Measurements from ENCODE around the gene GRB10. TPM values are rescaled to one million over a fixed set of nuclear protein-coding genes. Genes with fewer than 3 reads are reported as not detected.

The GRB10 gene
- polyA plus RNA-seq, 3 donors, result 1.3 to 3.1 (median 1.5) TPM

DNA sequence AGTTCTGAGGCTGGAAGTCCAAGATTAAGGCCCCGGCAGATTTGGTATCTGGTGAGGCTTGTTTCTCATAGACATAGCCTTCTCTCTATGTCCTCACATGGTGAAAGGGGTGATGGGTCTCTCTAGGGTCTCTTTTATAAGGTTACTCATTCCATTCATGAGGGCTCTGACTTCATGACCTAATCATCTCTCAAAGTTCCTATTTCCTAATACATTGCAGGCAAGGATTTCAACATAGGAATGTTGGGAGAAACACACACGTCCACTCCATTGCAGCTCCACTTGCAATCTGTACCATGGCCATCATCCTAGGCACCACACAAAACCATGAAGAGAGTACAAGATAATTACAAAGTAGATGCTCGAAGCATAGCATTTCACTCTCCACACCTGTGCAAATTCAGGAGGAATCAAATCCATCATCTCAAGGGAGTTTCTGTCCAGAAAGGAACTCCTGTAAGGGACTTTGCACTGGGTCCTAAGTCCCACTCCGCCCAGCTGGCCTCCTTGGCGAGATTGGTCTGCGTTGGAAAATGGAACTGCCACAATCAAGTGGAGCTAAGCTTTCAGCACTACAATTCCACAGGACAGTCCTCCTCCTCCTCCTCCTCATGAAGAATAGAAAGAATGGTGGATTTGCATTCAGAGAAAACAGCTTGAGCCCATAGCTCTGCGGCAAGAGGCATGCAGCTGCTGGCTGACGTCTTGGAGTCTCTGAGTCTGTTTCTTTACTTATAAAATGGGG, 226.3 kb downstream of the GRB10 start:
- Mint-ChIP-seq H3K36me3 (no peaks in the 10 kb centered on the region), H3K4me3 (no peak overlapping the region), H3K27ac (no peak overlapping the region), H3K4me1 (no peaks in the 10 kb centered on the region), H3K9me3 (no peaks in the 10 kb centered on the region), H3K27me3 (ENCODE audit: low read depth in 3 of 3) (peaks cover 8 to 23% (median 15%) of the 10 kb centered on the region in 3 donors)
- Histone ChIP-seq H2AFZ (ENCODE audit: insufficient read depth, low read depth, low read length, poor library complexity, severe bottlenecking) (no peak overlapping the region), H3K79me2 (ENCODE audit: insufficient read depth, low read length) (no peaks in the 10 kb centered on the region), H3K4me3 (replicated peaks in 1 of 3; ENCODE audit: low read depth in 2 of 3, low read length in 3 of 3) (no peak overlapping the region), H3K9ac (ENCODE audit: insufficient read depth, low read length, poor library complexity, severe bottlenecking) (no peak overlapping the region), H4K20me1 (ENCODE audit: insufficient read depth, low read length) (no peaks in the 10 kb centered on the region), H3K27me3 (ENCODE audit: control insufficient read depth in 2 of 2, insufficient read depth in 2 of 2, low read length in 2 of 2) (no peaks in the 10 kb centered on the region), H3K4me1 (ENCODE audit: control insufficient read depth in 1 of 2, insufficient read depth in 2 of 2, low read length in 2 of 2) (no peaks in the 10 kb centered on the region), H3K36me3 (replicated peaks in 1 of 2; ENCODE audit: control insufficient read depth in 1 of 2, insufficient read depth in 2 of 2, low read length in 2 of 2) (no peaks in the 10 kb centered on the region), H3K4me2 (replicated peaks; ENCODE audit: extremely low read depth, low read length, poor library complexity, severe bottlenecking) (no peak overlapping the region), H3K9me3 (replicated peaks in 1 of 2; ENCODE audit: control insufficient read depth in 1 of 2, insufficient read depth in 1 of 2, low read length in 2 of 2) (no peaks in the 10 kb centered on the region), H3K27ac (ENCODE audit: low read depth in 1 of 2, low read length in 2 of 2) (no peak overlapping the region)
- intact Hi-C loops (cut with micrococcal nuclease), result no loop called here
- 71% methylated on average over 1 of the region's 8 CpGs for WGBS (ENCODE audit: insufficient coverage)
- no peak for DNase-seq
- TF ChIP-seq, protein P1, sequence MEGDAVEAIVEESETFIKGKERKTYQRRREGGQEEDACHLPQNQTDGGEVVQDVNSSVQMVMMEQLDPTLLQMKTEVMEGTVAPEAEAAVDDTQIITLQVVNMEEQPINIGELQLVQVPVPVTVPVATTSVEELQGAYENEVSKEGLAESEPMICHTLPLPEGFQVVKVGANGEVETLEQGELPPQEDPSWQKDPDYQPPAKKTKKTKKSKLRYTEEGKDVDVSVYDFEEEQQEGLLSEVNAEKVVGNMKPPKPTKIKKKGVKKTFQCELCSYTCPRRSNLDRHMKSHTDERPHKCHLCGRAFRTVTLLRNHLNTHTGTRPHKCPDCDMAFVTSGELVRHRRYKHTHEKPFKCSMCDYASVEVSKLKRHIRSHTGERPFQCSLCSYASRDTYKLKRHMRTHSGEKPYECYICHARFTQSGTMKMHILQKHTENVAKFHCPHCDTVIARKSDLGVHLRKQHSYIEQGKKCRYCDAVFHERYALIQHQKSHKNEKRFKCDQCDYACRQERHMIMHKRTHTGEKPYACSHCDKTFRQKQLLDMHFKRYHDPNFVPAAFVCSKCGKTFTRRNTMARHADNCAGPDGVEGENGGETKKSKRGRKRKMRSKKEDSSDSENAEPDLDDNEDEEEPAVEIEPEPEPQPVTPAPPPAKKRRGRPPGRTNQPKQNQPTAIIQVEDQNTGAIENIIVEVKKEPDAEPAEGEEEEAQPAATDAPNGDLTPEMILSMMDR (IDR thresholded peaks at IDR 0.05), result no peak

DNA sequence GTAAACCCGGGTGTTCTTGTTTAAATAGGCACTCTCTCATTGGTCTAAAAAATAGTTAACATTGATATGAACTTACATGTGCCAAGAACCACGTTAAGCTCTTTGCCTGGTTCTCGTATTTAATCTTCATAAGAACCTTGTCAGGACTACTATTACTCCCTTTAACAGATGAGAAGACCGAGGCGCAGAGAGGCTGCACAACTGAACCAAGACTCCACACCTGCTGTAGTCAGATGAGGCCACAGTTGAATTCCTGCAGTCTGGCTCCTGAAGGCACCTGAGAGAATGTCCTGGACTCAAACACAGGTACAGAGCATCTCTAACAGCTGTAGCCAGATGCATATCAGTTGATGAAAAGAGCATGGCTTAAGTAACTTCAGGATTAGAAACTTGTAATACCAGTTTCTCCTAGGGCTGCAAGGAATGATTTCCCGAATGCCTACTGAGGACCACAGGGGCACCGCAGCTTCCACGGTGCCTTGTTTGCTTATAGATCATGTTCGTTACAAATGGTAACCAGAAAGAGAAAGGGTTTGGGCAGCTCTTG, 227.0 kb downstream of the GRB10 start:
- TF ChIP-seq, protein P1 (IDR thresholded peaks at IDR 0.05), result no peak
- H3K9me3 ChIP-seq (replicated peaks in 1 of 2; ENCODE audit: control insufficient read depth in 1 of 2, insufficient read depth in 1 of 2, low read length in 2 of 2), result no peaks in the 10 kb centered on the region
- DNase-seq, result no peak
- no peak overlapping the region for H3K4me3 Mint-ChIP-seq
- no peak overlapping the region for H3K4me2 ChIP-seq (replicated peaks; ENCODE audit: extremely low read depth, low read length, poor library complexity, severe bottlenecking)
- H3K4me1 ChIP-seq (ENCODE audit: control insufficient read depth in 1 of 2, insufficient read depth in 2 of 2, low read length in 2 of 2), result no peaks in the 10 kb centered on the region
- no peaks in the 10 kb centered on the region for H3K4me1 Mint-ChIP-seq
- H4K20me1 ChIP-seq (ENCODE audit: insufficient read depth, low read length), result no peaks in the 10 kb centered on the region
- H3K9me3 Mint-ChIP-seq, result no peaks in the 10 kb centered on the region
- intact Hi-C loops (cut with micrococcal nuclease), result no loop called here
- no peaks in the 10 kb centered on the region for H3K36me3 Mint-ChIP-seq
- H3K36me3 ChIP-seq (replicated peaks in 1 of 2; ENCODE audit: control insufficient read depth in 1 of 2, insufficient read depth in 2 of 2, low read length in 2 of 2), result no peaks in the 10 kb centered on the region
- H2AFZ ChIP-seq (ENCODE audit: insufficient read depth, low read depth, low read length, poor library complexity, severe bottlenecking), result no peak overlapping the region
- H3K9ac ChIP-seq (ENCODE audit: insufficient read depth, low read length, poor library complexity, severe bottlenecking), result no peak overlapping the region
- no peak overlapping the region for H3K27ac Mint-ChIP-seq
- 86% methylated on average over 9 of the region's 9 CpGs for WGBS (ENCODE audit: insufficient coverage)
- no peaks in the 10 kb centered on the region for H3K27me3 ChIP-seq (ENCODE audit: control insufficient read depth in 2 of 2, insufficient read depth in 2 of 2, low read length in 2 of 2)
- H3K79me2 ChIP-seq (ENCODE audit: insufficient read depth, low read length), result no peaks in the 10 kb centered on the region
- no peak overlapping the region for H3K27ac ChIP-seq (ENCODE audit: low read depth in 1 of 2, low read length in 2 of 2)
- peaks cover 10 to 23% (median 15%) of the 10 kb centered on the region in 3 donors for H3K27me3 Mint-ChIP-seq (ENCODE audit: low read depth in 3 of 3)
- H3K4me3 ChIP-seq (replicated peaks in 1 of 3; ENCODE audit: low read depth in 2 of 3, low read length in 3 of 3), result no peak overlapping the region

Measured in CD14-positive monocyte (primary cell).